D721Med (cell line): ENCODE data around the gene AHSG.
A peak's percentile ranks its signal among the peaks of the same experiment; 100 is the strongest.

Source experiments
- DNase-seq: peaks from one replicate; pipeline ENCODE4 v3.0.0; 2011; ENCODE audit warnings: low spot score; ENCODE audit not compliant: insufficient read length
- FAIRE-seq: peaks from 2 replicates; lab custom pipeline; 2011; peaks lifted over from hg19 to GRCh38; lab: Jason Lieb, UNC
- CTCF ChIP-seq: IDR thresholded peaks from 2 replicates; pipeline ENCODE4 v1.5.1; 2012; ENCODE audit warnings: mild to moderate bottlenecking, control low read depth; ENCODE audit not compliant: insufficient read depth; ENCODE audit errors: missing control alignments

The AHSG gene

GRCh38 chr3:186617036-186617946 lies 4.4 kb downstream of the AHSG start:
- no peak for FAIRE-seq
- TF ChIP-seq CTCF: peak; percentile 83
- DNase-seq: peak; percentile 38

GRCh38 chr3:186618318-186618938 lies 5.6 kb downstream of the AHSG start:
- DNase-seq (no peak), FAIRE-seq (no peak)
- no peak for TF ChIP-seq CTCF

DNA sequence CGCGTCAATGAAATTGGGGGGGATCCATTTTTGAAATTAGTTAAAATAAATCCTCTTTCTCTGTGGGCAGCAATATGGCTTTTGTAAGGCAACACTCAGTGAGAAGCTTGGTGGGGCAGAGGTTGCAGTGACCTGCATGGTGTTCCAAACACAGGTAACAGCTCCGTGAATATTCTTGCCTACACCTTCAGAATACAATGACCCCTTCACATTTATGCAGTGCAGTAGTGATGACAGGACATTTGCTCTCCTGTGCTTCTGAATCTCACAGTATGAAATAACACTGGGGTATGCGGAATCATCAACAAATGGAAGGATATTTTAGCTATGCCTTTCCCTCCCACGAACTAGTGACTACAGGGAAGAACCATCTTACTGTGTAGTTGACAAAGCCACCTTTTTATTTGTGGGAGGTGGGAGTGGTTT lies 6.9 kb downstream of the AHSG start:
- no peak for FAIRE-seq
- no peak for DNase-seq
- no peak for TF ChIP-seq CTCF

- DNase-seq (no peak), FAIRE-seq (no peak)
- TF ChIP-seq CTCF: no peak
Measured at GRCh38 chr3:186620213-186621092, 7.6 kb downstream of the AHSG start.

- DNase-seq (no peak), FAIRE-seq (no peak)
- no peak for TF ChIP-seq CTCF
Measured at GRCh38 chr3:186621894-186622650, 9.2 kb downstream of the AHSG start.

GRCh38 chr3:186622651-186623310 lies 9.9 kb downstream of the AHSG start:
- FAIRE-seq (no peak), DNase-seq (no peak)
- TF ChIP-seq CTCF: no peak
